HL-60 (cell line): ENCODE results near the gene GNAT1.

Source experiments
- POLR2AphosphoS5 ChIP-seq: IDR thresholded peaks from 2 replicates; pipeline ENCODE4 v1.6.1; 2012; ENCODE audit warnings: low read depth
- TF ChIP-seq, protein P1 (sequence below): IDR thresholded peaks from one replicate; pipeline ENCODE4 v1.5.1; 2011; ENCODE audit warnings: low read length, control low read depth, inconsistent platforms; ENCODE audit not compliant: insufficient read depth

DNA sequence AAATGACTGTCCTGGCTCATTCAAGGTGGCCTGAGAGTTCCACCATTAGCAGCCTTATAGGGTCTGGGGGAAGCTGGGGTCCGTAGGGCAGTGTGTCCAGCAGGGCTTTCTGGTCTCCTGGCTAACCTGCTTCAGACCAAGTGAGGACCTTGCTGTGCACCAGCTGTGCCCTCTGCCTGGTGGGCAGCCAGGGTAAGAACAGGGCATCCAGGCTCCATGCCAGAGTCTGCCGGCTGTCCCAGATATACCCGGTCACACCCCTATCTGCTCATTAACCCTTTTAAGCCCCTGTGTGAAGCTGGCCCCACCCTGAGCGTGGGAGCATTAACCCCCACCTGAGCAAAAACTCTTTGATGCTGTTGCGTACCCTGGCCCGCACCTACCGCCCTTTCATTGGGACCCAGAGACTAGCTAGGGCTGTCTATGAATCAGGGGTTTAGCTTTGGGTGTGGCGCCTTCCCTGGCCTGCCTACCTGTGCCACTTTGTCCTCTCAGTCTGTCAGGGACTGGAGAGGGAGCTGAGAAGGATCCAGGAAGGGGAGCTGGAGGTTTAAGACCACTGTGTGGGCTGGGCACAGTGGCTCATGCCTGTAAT, 18.7 kb upstream of the GNAT1 start:
- TF ChIP-seq, protein P1, sequence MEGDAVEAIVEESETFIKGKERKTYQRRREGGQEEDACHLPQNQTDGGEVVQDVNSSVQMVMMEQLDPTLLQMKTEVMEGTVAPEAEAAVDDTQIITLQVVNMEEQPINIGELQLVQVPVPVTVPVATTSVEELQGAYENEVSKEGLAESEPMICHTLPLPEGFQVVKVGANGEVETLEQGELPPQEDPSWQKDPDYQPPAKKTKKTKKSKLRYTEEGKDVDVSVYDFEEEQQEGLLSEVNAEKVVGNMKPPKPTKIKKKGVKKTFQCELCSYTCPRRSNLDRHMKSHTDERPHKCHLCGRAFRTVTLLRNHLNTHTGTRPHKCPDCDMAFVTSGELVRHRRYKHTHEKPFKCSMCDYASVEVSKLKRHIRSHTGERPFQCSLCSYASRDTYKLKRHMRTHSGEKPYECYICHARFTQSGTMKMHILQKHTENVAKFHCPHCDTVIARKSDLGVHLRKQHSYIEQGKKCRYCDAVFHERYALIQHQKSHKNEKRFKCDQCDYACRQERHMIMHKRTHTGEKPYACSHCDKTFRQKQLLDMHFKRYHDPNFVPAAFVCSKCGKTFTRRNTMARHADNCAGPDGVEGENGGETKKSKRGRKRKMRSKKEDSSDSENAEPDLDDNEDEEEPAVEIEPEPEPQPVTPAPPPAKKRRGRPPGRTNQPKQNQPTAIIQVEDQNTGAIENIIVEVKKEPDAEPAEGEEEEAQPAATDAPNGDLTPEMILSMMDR: no peak
- TF ChIP-seq POLR2AphosphoS5: no peak
